K562 (cell line): ENCODE measurements around the gene ZDHHC8. TPM values are rescaled to one million over a fixed set of nuclear protein-coding genes. Genes with fewer than 3 reads are reported as not detected.

Source experiments
- GATAD2A ChIP-seq: fragments of 450-650 bp; IDR thresholded peaks from 2 replicates; pipeline ENCODE4 v1.6.1; 2017
- PTRF ChIP-seq: fragments of 450-650 bp; IDR thresholded peaks from 2 replicates; pipeline ENCODE4 v1.6.1; 2016; ENCODE audit warnings: mild to moderate bottlenecking, missing genetic modification characterization, missing compliant biosample characterization
- TRIM28 ChIP-seq: fragments of 450-650 bp; IDR thresholded peaks from 2 replicates; pipeline ENCODE4 v1.6.1; 2017
- polyA plus RNA-seq, 8 experiments: library from polyadenylated mRNA; depleted of rRNA in 4 of 8; stranded (reverse) in 5 of 8; unstranded in 3 of 8; fragments of >200 nt; fragmentation: Nextera tagmentation in 2 of 8; fragmentation: Illumina TruSeq in 1 of 8; extraction: Ambion mirVana in 2 of 8; extraction: Trizol in 1 of 8; gene quantifications; 2 replicates each; pipeline versions ENCODE4 v1.2.1 to v1.2.3, GENCODE V29; 2011 to 2014; ENCODE audit warnings: inconsistent platforms in 1 of 8, missing spikeins in 1 of 8
- total RNA-seq, 7 experiments: library from RNA; depleted of rRNA in 6 of 7; stranded (reverse); fragments of >200 nt in 6 of 7; fragmentation: Illumina TruSeq in 2 of 7; extraction: Trizol in 2 of 7; gene quantifications; 2 replicates each; pipeline versions ENCODE4 v1.2.1 to v1.2.3, GENCODE V29; 2011 to 2021; ENCODE audit warnings: low replicate concordance in 1 of 7
- TF ChIP-seq, protein P1 (sequence below), 2 experiments: fragments of 450-650 bp; formaldehyde crosslinking in 1 of 2; IDR thresholded peaks; 2 replicates each; pipeline versions ENCODE4 v1.4.0 to v1.6.1; 2014 to 2020; ENCODE audit warnings: mild to moderate bottlenecking in 2 of 2, borderline replicate concordance in 1 of 2, low read depth in 1 of 2

Gene ZDHHC8
- total and polyA plus RNA-seq, 9 of the 15 experiments (the other 6 are each of a cell fraction or from before 2014, with no cell fraction given) = 0.04 to 109 (median 16.4) TPM

DNA sequence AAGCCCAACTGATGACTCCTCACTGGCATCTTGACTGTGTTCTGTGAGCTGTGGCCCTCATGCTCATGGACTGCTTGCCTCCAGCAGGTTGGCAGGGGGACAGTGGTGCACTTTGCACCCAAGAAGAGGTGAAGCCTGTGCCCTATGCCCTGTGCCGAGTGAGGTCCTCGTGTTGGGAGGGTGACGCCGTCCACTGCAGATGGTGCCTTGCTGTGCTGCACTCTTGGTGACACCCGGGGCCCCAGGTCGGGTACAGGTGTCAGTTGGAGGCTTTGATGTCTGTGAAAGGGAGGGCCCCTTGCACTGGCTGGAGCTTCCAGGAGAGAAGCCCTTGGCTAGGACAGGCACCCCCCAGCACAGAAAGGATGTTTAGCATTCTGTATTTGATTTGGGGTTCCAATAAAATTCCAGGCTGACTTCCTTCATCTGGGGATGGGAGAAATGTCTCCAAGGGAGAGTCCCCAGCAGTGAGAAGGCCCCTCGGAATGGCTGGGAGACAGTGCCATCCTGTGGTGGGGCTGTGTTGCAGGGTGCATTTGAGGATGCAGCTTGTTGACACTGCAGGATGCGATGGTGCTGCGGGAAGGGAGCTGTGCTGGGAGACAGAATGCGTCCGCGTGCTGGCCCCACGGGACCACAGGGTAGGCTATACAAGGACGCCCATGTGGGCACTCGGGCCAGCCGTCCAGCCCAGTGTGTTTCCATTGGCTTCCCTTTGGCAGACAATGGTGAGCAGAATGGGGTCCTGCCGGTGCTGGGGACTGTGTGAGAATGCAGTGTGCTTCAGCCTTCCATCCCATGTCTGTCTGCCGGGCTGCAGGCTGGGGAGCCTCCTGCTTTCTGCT, 2.5 kb upstream of the ZDHHC8 start (continued):
- TF ChIP-seq, protein P1, sequence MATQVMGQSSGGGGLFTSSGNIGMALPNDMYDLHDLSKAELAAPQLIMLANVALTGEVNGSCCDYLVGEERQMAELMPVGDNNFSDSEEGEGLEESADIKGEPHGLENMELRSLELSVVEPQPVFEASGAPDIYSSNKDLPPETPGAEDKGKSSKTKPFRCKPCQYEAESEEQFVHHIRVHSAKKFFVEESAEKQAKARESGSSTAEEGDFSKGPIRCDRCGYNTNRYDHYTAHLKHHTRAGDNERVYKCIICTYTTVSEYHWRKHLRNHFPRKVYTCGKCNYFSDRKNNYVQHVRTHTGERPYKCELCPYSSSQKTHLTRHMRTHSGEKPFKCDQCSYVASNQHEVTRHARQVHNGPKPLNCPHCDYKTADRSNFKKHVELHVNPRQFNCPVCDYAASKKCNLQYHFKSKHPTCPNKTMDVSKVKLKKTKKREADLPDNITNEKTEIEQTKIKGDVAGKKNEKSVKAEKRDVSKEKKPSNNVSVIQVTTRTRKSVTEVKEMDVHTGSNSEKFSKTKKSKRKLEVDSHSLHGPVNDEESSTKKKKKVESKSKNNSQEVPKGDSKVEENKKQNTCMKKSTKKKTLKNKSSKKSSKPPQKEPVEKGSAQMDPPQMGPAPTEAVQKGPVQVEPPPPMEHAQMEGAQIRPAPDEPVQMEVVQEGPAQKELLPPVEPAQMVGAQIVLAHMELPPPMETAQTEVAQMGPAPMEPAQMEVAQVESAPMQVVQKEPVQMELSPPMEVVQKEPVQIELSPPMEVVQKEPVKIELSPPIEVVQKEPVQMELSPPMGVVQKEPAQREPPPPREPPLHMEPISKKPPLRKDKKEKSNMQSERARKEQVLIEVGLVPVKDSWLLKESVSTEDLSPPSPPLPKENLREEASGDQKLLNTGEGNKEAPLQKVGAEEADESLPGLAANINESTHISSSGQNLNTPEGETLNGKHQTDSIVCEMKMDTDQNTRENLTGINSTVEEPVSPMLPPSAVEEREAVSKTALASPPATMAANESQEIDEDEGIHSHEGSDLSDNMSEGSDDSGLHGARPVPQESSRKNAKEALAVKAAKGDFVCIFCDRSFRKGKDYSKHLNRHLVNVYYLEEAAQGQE (IDR thresholded peaks at IDR 0.05; ENCODE audit: borderline replicate concordance) = peak; percentile 90
- TF ChIP-seq, protein P1 (CRISPR knock-in tag; IDR thresholded peaks at IDR 0.05; ENCODE audit: low read depth) = peak; percentile 83
- TF ChIP-seq TRIM28 (no peak), PTRF (tag) (no peak), GATAD2A (no peak)
